HEK293 (cell line): Measurements from ENCODE around the gene MICU1.
A peak's percentile ranks its signal among the peaks of the same experiment; 100 is the strongest.

Source experiments
- CTCF ChIA-PET: fragments of 350-600 bp; formaldehyde crosslinking; extraction: SDS; loops from one replicate; lab custom pipeline; 2021; ENCODE audit warnings: antibody characterized with exemption; lab: Yijun Ruan, JAX
- POLR2A ChIA-PET: fragments of 300-600 bp; formaldehyde crosslinking; extraction: SDS; loops from one replicate; lab custom pipeline; 2020; ENCODE audit warnings: antibody characterized with exemption, inconsistent platforms; lab: Yijun Ruan, JAX
- H3K27ac ChIP-seq: fragments of 200-500 bp; sonication (Bioruptor generic); 2 replicates; pipeline ENCODE4 v1.5.1; 2014; ENCODE audit warnings: low read depth, low read length, control low read depth, inconsistent platforms; ENCODE audit errors: extremely low read depth
- H3K36me3 ChIP-seq, 2 experiments: fragments of 200-500 bp in 1 of 2; sonication (Bioruptor generic) in 1 of 2; 1 replicate in 1 of 2; 2 replicates in 1 of 2; pipeline ENCODE4 v1.5.1; 2014 to 2017; ENCODE audit warnings: inconsistent platforms in 2 of 2, low read length in 2 of 2; ENCODE audit not compliant: control insufficient read depth in 2 of 2, insufficient read depth in 1 of 2
- H3K4me1 ChIP-seq: fragments of 200-500 bp; sonication (Bioruptor generic); 2 replicates; pipeline ENCODE4 v1.5.1; 2014; ENCODE audit warnings: mild to moderate bottlenecking, low read length, inconsistent platforms; ENCODE audit not compliant: control insufficient read depth, insufficient read depth
- H3K4me3 ChIP-seq: 2 replicates; pipeline ENCODE4 v1.5.1; 2011; ENCODE audit warnings: low read depth, mild to moderate bottlenecking, control low read depth, low read length, moderate library complexity
- H3K9me3 ChIP-seq: fragments of 200-500 bp; sonication (Bioruptor generic); 2 replicates; pipeline ENCODE4 v1.5.1; 2014; ENCODE audit warnings: low read depth, low read length, inconsistent platforms; ENCODE audit not compliant: control insufficient read depth, insufficient read depth
- CTCF ChIP-seq: fragments of 450-650 bp; formaldehyde crosslinking; IDR thresholded peaks from 2 replicates; pipeline ENCODE4 v1.5.1; 2016; ENCODE audit warnings: missing biosample characterization, missing genetic modification characterization
- EGR2 ChIP-seq: fragments of 450-650 bp; formaldehyde crosslinking; IDR thresholded peaks from 2 replicates; pipeline ENCODE4 v1.5.1; 2016; ENCODE audit warnings: low read depth, missing biosample characterization, missing genetic modification characterization
- GLI4 ChIP-seq: fragments of 450-650 bp; formaldehyde crosslinking; IDR thresholded peaks from 2 replicates; pipeline ENCODE4 v1.5.1; 2016; ENCODE audit warnings: missing biosample characterization, missing genetic modification characterization
- IKZF3 ChIP-seq: fragments of 450-650 bp; IDR thresholded peaks from 2 replicates; pipeline ENCODE4 v1.5.0; 2018; ENCODE audit warnings: missing biosample characterization, mild to moderate bottlenecking, missing genetic modification characterization, moderate library complexity
- MYNN ChIP-seq: fragments of 450-650 bp; formaldehyde crosslinking; IDR thresholded peaks from 2 replicates; pipeline ENCODE4 v1.5.1; 2016; ENCODE audit warnings: missing biosample characterization, missing genetic modification characterization, borderline replicate concordance
- PRDM6 ChIP-seq: fragments of 450-650 bp; formaldehyde crosslinking; IDR thresholded peaks from 2 replicates; pipeline ENCODE4 v1.5.1; 2017; ENCODE audit warnings: missing biosample characterization, missing genetic modification characterization
- SCRT2 ChIP-seq: fragments of 450-650 bp; formaldehyde crosslinking; IDR thresholded peaks from 2 replicates; pipeline ENCODE4 v1.5.1; 2016; ENCODE audit warnings: missing biosample characterization, missing genetic modification characterization
- ZBTB17 ChIP-seq: fragments of 450-650 bp; formaldehyde crosslinking; IDR thresholded peaks from 2 replicates; pipeline ENCODE4 v1.5.1; 2016; ENCODE audit warnings: missing biosample characterization, missing genetic modification characterization
- ZBTB20 ChIP-seq: fragments of 450-650 bp; formaldehyde crosslinking; IDR thresholded peaks from 2 replicates; pipeline ENCODE4 v1.5.1; 2016; ENCODE audit warnings: missing biosample characterization, missing genetic modification characterization
- ZEB2 ChIP-seq: fragments of 450-650 bp; formaldehyde crosslinking; IDR thresholded peaks from 2 replicates; pipeline ENCODE4 v1.5.1; 2016; ENCODE audit warnings: missing biosample characterization, missing genetic modification characterization
- ZFHX2 ChIP-seq: fragments of 450-650 bp; formaldehyde crosslinking; conservative IDR thresholded peaks from 2 replicates; pipeline ENCODE4 v1.5.1; 2016; ENCODE audit warnings: missing biosample characterization, missing genetic modification characterization
- ZFP69B ChIP-seq: fragments of 450-650 bp; formaldehyde crosslinking; IDR thresholded peaks from 2 replicates; pipeline ENCODE4 v1.5.1; 2016; ENCODE audit warnings: missing biosample characterization, missing genetic modification characterization
- ZNF391 ChIP-seq: fragments of 450-650 bp; formaldehyde crosslinking; IDR thresholded peaks from 2 replicates; pipeline ENCODE4 v1.5.1; 2016; ENCODE audit warnings: low read depth, missing biosample characterization, missing genetic modification characterization, borderline replicate concordance
- ZNF449 ChIP-seq: fragments of 450-650 bp; formaldehyde crosslinking; IDR thresholded peaks from 2 replicates; pipeline ENCODE4 v1.5.1; 2017; ENCODE audit warnings: missing biosample characterization, mild to moderate bottlenecking, missing genetic modification characterization, moderate library complexity
- ZNF580 ChIP-seq: fragments of 450-650 bp; formaldehyde crosslinking; IDR thresholded peaks from 2 replicates; pipeline ENCODE4 v1.5.1; 2016; ENCODE audit warnings: missing biosample characterization, missing genetic modification characterization
- ZNF600 ChIP-seq: fragments of 450-650 bp; formaldehyde crosslinking; IDR thresholded peaks from 2 replicates; pipeline ENCODE4 v1.5.1; 2016; ENCODE audit warnings: missing biosample characterization, missing genetic modification characterization
- ZNF621 ChIP-seq: fragments of 450-650 bp; formaldehyde crosslinking; IDR thresholded peaks from 2 replicates; pipeline ENCODE4 v1.5.1; 2017; ENCODE audit warnings: missing biosample characterization, missing genetic modification characterization
- ZSCAN18 ChIP-seq: fragments of 450-650 bp; formaldehyde crosslinking; IDR thresholded peaks from 2 replicates; pipeline ENCODE4 v1.5.1; 2016; ENCODE audit warnings: missing biosample characterization, missing genetic modification characterization

The MICU1 gene

GRCh38 chr10:72334825-72335393 lies 291.0 kb downstream of the MICU1 start:
- TF ChIP-seq CTCF (tag by site-specific recombination) (0 out of 2 replicates have a peak, but pooled peaks have one; percentile 6), ZBTB20 (tag by site-specific recombination) (no peak), ZSCAN18 (tag by site-specific recombination) (no peak), ZFHX2 (peak; percentile 92), EGR2 (tag by site-specific recombination) (peak; percentile 85)
- CTCF ChIA-PET: interaction anchor here (0.7 to 1.3 kb wide), 5 partner anchors 19 to 631 kb away, joined by 3 to 5 read pairs (median 3); partner anchors contain the start of gene DNAJB12
- Histone ChIP-seq H3K4me1 (peaks cover 24% of the 10 kb centered on the region), H3K36me3 (peaks cover 18 to 48% of the 10 kb centered on the region in 2 experiments; a peak in 2 of 3 replicates), H3K27ac (peak overlapping the region; percentile 32; the same call in 1 of the 2 replicates), H3K4me3 (no peak overlapping the region), H3K9me3 (no peaks in the 10 kb centered on the region)
- POLR2A ChIA-PET: interaction anchor here (0.8 to 1.7 kb wide), 3 partner anchors 61 to 292 kb away, joined by 3 to 13 read pairs (median 3); partner anchors contain the start of gene DDIT4

- no peak overlapping the region for H3K4me3 ChIP-seq
- peaks cover 12 to 48% of the 10 kb centered on the region in 2 experiments; a peak in 2 of 3 replicates for H3K36me3 ChIP-seq
- TF ChIP-seq ZNF449 (tag by site-specific recombination): no peak
- TF ChIP-seq ZNF580: no peak
- peak; percentile 58 for TF ChIP-seq ZNF600
- TF ChIP-seq ZFP69B (tag by site-specific recombination): no peak
- no peak for TF ChIP-seq ZNF621 (tag by site-specific recombination)
- TF ChIP-seq SCRT2 (tag by site-specific recombination): peak; percentile 58; the same call in 1 of the 2 replicates
- TF ChIP-seq ZBTB17: peak; percentile 39; the same call in 1 of the 2 replicates
- TF ChIP-seq PRDM6 (tag by site-specific recombination): peak; percentile 49; the same call in 1 of the 2 replicates
- no peak for TF ChIP-seq ZNF391 (tag by site-specific recombination)
- peak; percentile 46 for TF ChIP-seq IKZF3
- TF ChIP-seq MYNN (tag by site-specific recombination): peak; percentile 97
- TF ChIP-seq GLI4 (tag by site-specific recombination): no peak
- no peak for TF ChIP-seq ZEB2 (tag by site-specific recombination)
- H3K27ac ChIP-seq: peak overlapping the region; percentile 32
- ChIA-PET POLR2A (interaction anchor here (0.8 to 1.7 kb wide), 3 partner anchors 60 to 291 kb away, joined by 3 to 13 read pairs (median 3); partner anchors contain the start of gene DDIT4), CTCF (interaction anchor here (0.9 to 1.1 kb wide), 5 partner anchors 98 to 438 kb away, joined by 3 to 5 read pairs (median 3); no protein-coding TSS in a partner anchor)
- no peaks in the 10 kb centered on the region for H3K9me3 ChIP-seq
- H3K4me1 ChIP-seq: peaks cover 24% of the 10 kb centered on the region
Observed at GRCh38 chr10:72334196-72334824, 291.6 kb downstream of the MICU1 start.
